ENCODE measurements around the gene NRDE2.

Gene NRDE2

GRCh38 chr14:90331497-90332270 lies at the start of gene NRDE2:
Gene NRDE2, minus strand, starts transcription at chr14:90331941. Its CDS starts 37 bp downstream, at chr14:90331904.
- DNase-seq (ENCODE audit: low spot score), result peak; percentile 95

GRCh38 chr14:90381011-90381786 lies 49.5 kb upstream of the NRDE2 start:
- no peak for DNase-seq (ENCODE audit: low spot score)

- DNase-seq (ENCODE audit: low spot score), result peak; percentile 29
Observed at GRCh38 chr14:90379106-90379505, 47.4 kb upstream of the NRDE2 start.

- DNase-seq (ENCODE audit: low spot score), result no peak
Observed at GRCh38 chr14:90378249-90378648, 46.5 kb upstream of the NRDE2 start.

- no peak for DNase-seq (ENCODE audit: low spot score)
Observed at GRCh38 chr14:90375934-90376333, 44.2 kb upstream of the NRDE2 start.

- DNase-seq (ENCODE audit: low spot score), result no peak
Observed at GRCh38 chr14:90374813-90375212, 43.1 kb upstream of the NRDE2 start.

- no peak for DNase-seq (ENCODE audit: low spot score)
Observed at GRCh38 chr14:90373887-90374286, 42.1 kb upstream of the NRDE2 start.

GRCh38 chr14:90368946-90369721 lies 37.4 kb upstream of the NRDE2 start:
- no peak for DNase-seq (ENCODE audit: low spot score)

GRCh38 chr14:90362558-90362896 lies 30.8 kb upstream of the NRDE2 start:
- no peak for DNase-seq (ENCODE audit: low spot score)

GRCh38 chr14:90361865-90362557 lies 30.3 kb upstream of the NRDE2 start:
- DNase-seq (ENCODE audit: low spot score), result no peak

GRCh38 chr14:90358359-90358758 lies 26.6 kb upstream of the NRDE2 start:
- DNase-seq (ENCODE audit: low spot score), result no peak

- DNase-seq (ENCODE audit: low spot score), result no peak
Observed at GRCh38 chr14:90356925-90357324, 25.2 kb upstream of the NRDE2 start.

- no peak for DNase-seq (ENCODE audit: low spot score)
Observed at GRCh38 chr14:90355540-90356518, 24.1 kb upstream of the NRDE2 start.

- DNase-seq (ENCODE audit: low spot score), result no peak
Observed at GRCh38 chr14:90354551-90355298, 23.0 kb upstream of the NRDE2 start.

- no peak for DNase-seq (ENCODE audit: low spot score)
Observed at GRCh38 chr14:90349739-90350138, 18.0 kb upstream of the NRDE2 start.

GRCh38 chr14:90348270-90348669 lies 16.5 kb upstream of the NRDE2 start:
- DNase-seq (ENCODE audit: low spot score), result no peak

GRCh38 chr14:90345239-90345557 lies 13.5 kb upstream of the NRDE2 start:
- DNase-seq (ENCODE audit: low spot score), result no peak

- DNase-seq (ENCODE audit: low spot score), result no peak
Observed at GRCh38 chr14:90344331-90345238, 12.8 kb upstream of the NRDE2 start.

- DNase-seq (ENCODE audit: low spot score), result no peak
Observed at GRCh38 chr14:90342327-90342726, 10.6 kb upstream of the NRDE2 start.
